Measurements from ENCODE around the gene RCE1.
"Not testable (repeated sequence)": the region's sequence is repeated elsewhere in the genome, so short reads cannot be mapped to it uniquely, and the experiment has no call there.

The RCE1 gene, protein sequence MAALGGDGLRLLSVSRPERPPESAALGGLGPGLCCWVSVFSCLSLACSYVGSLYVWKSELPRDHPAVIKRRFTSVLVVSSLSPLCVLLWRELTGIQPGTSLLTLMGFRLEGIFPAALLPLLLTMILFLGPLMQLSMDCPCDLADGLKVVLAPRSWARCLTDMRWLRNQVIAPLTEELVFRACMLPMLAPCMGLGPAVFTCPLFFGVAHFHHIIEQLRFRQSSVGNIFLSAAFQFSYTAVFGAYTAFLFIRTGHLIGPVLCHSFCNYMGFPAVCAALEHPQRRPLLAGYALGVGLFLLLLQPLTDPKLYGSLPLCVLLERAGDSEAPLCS

DNA sequence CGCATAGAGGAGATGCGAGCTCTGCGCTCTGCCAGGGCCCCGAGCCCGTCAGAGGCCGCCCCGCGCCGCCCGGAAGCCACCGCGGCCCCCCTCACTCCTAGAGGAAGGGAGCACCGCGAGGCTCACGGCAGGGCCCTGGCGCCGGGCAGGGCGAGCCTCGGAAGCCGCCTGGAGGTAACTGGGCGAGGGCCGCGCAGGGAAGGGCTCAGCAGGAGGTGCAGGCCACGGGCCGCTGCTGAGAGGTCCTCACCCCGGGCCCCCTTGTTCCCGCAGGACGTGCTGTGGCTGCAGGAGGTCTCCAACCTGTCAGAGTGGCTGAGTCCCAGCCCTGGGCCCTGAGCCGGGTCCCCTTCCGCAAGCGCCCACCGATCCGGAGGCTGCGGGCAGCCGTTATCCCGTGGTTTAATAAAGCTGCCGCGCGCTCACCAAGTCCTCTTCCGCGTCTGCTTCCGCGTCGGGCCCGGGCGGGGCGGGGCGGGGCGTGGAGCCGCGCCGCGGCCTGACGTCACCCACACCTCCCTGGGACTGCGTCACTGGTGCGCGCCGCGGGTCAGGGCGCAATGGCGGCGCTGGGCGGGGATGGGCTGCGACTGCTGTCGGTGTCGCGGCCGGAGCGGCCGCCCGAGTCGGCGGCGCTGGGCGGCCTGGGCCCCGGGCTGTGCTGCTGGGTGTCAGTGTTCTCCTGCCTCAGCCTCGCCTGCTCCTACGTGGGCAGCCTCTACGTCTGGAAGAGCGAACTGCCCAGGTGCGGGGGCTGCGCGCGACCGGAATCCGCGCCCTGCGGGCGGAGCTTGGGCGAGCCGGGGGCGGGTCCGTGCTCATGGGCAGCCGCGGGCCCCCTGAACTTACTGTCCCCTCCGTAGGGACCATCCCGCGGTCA, at the start of gene RCE1:
RCE1 (plus strand) TSS at position 546 of the 880 bp plus-strand sequence; CDS start at position 561, 15 bp downstream.
- H3K36me3 ChIP-seq (ENCODE audit: control insufficient read depth in 2 of 2, insufficient read depth in 2 of 2, low read length in 2 of 2), result peaks cover 0 to 16% of the 10 kb centered on the region in 2 donors
- peak within 1 kb of the TSS; percentile 92 for H3K27ac ChIP-seq (ENCODE audit: low read length)
- H3K4me1 ChIP-seq (ENCODE audit: control insufficient read depth, insufficient read depth, low read length), result peaks cover 35% of the 10 kb centered on the region
- peak within 1 kb of the TSS; percentile 96 for H3K9ac ChIP-seq (ENCODE audit: low read length in 2 of 2)
- H3K4me3 ChIP-seq (ENCODE audit: low read length in 2 of 2), result peak within 1 kb of the TSS; percentile 99 to 100
- H3K9me3 ChIP-seq (ENCODE audit: control insufficient read depth in 2 of 2, low read length in 2 of 2), result no peaks in the 10 kb centered on the region
- no peaks in the 10 kb centered on the region for H3K27me3 ChIP-seq (ENCODE audit: control insufficient read depth in 1 of 2, insufficient read depth in 2 of 2, low read length in 2 of 2)

DNA sequence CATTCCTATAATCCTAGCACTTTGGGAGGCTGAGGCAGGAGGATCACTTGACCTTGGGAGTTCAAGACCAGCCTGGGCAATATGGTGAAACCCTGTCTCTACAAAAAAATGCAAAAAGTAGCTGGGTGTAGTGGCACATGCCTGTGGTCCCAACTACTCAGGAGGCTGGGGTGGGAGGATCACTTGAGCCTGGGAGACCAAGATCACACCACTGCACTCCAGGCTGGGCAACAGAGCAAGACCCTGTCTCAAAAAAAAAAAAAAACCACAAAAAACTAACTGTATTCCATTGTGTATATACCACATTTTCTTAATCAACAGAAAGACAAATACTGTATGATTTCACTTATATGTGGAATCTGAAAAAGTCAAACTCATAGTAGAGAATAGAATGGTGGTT, 43.4 kb upstream of the RCE1 start:
- not testable (repeated sequence) for H3K9ac ChIP-seq (ENCODE audit: low read length in 2 of 2); H3K27ac ChIP-seq (ENCODE audit: low read length); H3K27me3 ChIP-seq (ENCODE audit: control insufficient read depth in 1 of 2, insufficient read depth in 2 of 2, low read length in 2 of 2); H3K4me3 ChIP-seq (ENCODE audit: low read length in 2 of 2); H3K4me1 ChIP-seq (ENCODE audit: control insufficient read depth, insufficient read depth, low read length); H3K36me3 ChIP-seq (ENCODE audit: control insufficient read depth in 2 of 2, insufficient read depth in 2 of 2, low read length in 2 of 2); H3K9me3 ChIP-seq (ENCODE audit: control insufficient read depth in 2 of 2, low read length in 2 of 2)

DNA sequence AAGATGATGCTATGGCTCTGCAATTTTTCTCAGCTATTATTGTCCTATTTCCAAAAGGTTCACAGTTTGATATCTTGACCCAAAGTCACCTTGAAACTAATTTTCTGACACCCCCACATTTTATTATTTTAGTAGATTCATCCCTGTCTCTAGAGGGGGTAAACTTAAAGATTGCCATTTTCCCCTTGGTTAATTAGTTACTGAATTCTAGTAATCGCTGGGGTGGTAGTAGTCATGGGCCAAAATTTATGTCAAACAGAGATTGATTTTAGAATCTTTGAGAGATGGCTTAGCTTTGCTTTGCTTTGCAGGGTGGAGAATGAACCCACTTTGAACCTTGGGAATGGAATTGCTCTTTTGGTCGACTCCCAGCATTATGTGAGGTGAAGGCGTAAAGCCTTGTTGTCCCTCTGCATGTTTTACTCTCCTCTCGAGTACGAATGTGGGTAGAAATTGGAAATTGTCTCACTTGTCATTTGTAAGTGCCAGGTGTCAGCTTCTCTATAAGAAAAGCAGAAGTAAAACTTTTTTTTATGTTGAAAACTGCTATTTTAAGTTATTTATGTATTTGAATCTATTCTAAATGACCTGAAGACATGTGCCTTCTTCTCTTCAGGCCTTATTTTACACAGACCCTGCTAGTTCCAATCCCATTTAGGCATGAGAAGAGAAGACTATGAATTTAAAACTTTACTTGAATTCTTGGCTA, 42.4 kb upstream of the RCE1 start:
- Histone ChIP-seq H3K9me3 (ENCODE audit: control insufficient read depth in 2 of 2, low read length in 2 of 2) (no peaks in the 10 kb centered on the region), H3K4me3 (ENCODE audit: low read length in 2 of 2) (no peak overlapping the region), H3K4me1 (ENCODE audit: control insufficient read depth, insufficient read depth, low read length) (no peaks in the 10 kb centered on the region), H3K27me3 (ENCODE audit: control insufficient read depth in 1 of 2, insufficient read depth in 2 of 2, low read length in 2 of 2) (no peaks in the 10 kb centered on the region), H3K36me3 (ENCODE audit: control insufficient read depth in 2 of 2, insufficient read depth in 2 of 2, low read length in 2 of 2) (no peaks in the 10 kb centered on the region), H3K27ac (ENCODE audit: low read length) (no peak overlapping the region), H3K9ac (ENCODE audit: low read length in 2 of 2) (no peak overlapping the region)

DNA sequence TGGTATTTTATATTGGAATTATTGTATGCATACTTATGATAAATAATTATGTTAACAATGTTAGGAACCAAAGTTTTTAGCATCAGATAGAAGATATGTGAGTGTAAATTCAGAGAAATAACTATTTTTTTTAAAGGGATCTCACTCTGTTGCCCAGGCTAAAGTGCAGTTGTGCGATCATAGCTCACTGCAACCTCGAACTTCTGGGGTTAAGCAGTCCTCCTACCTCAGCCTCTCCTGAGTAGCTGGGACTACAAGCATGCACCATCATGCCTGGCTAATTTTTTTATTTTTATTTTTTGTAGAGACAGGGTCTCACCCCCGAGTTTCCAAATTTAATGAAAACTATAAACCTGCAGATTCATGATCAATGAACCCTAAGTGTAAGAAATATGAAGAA, 33.6 kb upstream of the RCE1 start:
- H3K27ac ChIP-seq (ENCODE audit: low read length), result no peak overlapping the region
- H3K27me3 ChIP-seq (ENCODE audit: control insufficient read depth in 1 of 2, insufficient read depth in 2 of 2, low read length in 2 of 2), result no peaks in the 10 kb centered on the region
- H3K9ac ChIP-seq (ENCODE audit: low read length in 2 of 2), result no peak overlapping the region
- no peaks in the 10 kb centered on the region for H3K4me1 ChIP-seq (ENCODE audit: control insufficient read depth, insufficient read depth, low read length)
- H3K36me3 ChIP-seq (ENCODE audit: control insufficient read depth in 2 of 2, insufficient read depth in 2 of 2, low read length in 2 of 2), result peaks cover 0 to 3% of the 10 kb centered on the region in 2 donors
- H3K4me3 ChIP-seq (ENCODE audit: low read length in 2 of 2), result no peak overlapping the region
- H3K9me3 ChIP-seq (ENCODE audit: control insufficient read depth in 2 of 2, low read length in 2 of 2), result no peaks in the 10 kb centered on the region

DNA sequence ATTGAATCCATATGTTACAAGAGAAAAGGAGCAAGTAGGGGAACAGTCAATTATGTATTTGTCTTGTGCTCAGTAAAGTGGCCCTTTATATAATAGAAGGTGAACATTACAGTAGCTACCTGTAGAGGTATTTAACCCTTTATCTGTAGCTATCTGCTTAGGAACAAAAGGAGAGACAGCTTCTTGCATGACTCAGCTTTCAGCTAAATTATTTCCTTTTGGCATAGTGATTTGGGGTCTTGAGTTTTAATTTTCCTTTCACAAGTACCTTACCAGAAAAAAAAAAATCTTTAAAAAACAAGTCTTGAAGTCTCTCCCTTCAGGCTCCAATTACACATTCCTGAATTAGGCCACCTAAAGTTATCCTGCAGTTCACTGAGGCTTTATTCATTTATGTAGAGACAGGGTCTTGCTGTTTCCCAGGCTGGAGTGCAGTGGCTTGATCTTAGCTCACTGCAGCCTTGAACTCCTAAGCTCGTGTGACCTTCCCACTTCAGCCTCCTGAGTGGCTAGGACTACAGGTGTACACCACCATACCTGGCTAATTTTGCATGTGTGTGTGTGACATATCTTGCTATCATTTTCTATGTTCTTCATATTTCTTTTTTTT, 32.6 kb upstream of the RCE1 start:
- Histone ChIP-seq H3K9ac (ENCODE audit: low read length in 2 of 2) (no peak overlapping the region), H3K36me3 (ENCODE audit: control insufficient read depth in 2 of 2, insufficient read depth in 2 of 2, low read length in 2 of 2) (peaks cover 0 to 5% of the 10 kb centered on the region in 2 donors), H3K4me3 (ENCODE audit: low read length in 2 of 2) (no peak overlapping the region), H3K4me1 (ENCODE audit: control insufficient read depth, insufficient read depth, low read length) (no peaks in the 10 kb centered on the region), H3K27ac (ENCODE audit: low read length) (no peak overlapping the region), H3K27me3 (ENCODE audit: control insufficient read depth in 1 of 2, insufficient read depth in 2 of 2, low read length in 2 of 2) (no peaks in the 10 kb centered on the region), H3K9me3 (ENCODE audit: control insufficient read depth in 2 of 2, low read length in 2 of 2) (no peaks in the 10 kb centered on the region)

DNA sequence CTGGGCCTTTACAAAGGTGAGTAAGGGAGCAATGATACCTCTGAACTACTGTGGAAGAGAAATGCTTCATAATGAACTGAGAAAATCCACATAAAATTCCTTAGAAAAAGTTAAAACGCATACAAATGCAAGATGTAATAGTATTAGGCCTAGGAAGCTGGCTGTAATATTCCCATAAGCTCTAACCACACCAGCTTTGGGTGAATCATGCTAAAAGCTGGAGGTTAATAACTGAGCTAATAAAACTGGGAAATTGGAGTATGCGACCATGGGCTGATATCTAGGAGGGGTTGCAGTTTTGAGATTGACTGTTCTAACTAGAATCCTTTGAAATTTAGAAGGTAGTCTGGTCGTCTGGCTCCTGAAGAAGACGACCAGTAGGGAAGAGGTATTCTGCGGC, 28.6 kb upstream of the RCE1 start:
- Histone ChIP-seq H3K9me3 (ENCODE audit: control insufficient read depth in 2 of 2, low read length in 2 of 2) (no peaks in the 10 kb centered on the region), H3K4me3 (ENCODE audit: low read length in 2 of 2) (no peak overlapping the region), H3K9ac (ENCODE audit: low read length in 2 of 2) (no peak overlapping the region), H3K36me3 (ENCODE audit: control insufficient read depth in 2 of 2, insufficient read depth in 2 of 2, low read length in 2 of 2) (peaks cover 0 to 3% of the 10 kb centered on the region in 2 donors), H3K4me1 (ENCODE audit: control insufficient read depth, insufficient read depth, low read length) (no peaks in the 10 kb centered on the region), H3K27me3 (ENCODE audit: control insufficient read depth in 1 of 2, insufficient read depth in 2 of 2, low read length in 2 of 2) (no peaks in the 10 kb centered on the region), H3K27ac (ENCODE audit: low read length) (no peak overlapping the region)

DNA sequence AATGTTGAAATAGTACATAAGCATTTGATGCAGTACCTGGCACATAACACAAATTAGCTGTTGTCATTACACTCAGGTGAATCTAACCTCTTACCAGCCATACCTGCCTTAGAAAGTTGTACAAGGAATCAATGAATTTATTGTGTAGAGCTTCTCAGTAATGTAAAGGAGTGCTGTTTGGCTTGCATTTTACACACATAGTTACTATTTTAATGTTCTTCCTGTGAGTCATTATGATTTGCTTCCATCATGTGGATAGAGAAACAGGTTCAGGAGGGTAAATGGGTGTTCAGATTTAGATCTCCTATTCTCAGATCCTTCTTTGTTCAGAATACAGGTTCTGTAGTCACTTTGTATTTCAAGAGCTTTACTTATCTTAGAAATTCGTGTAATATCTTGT, 27.6 kb upstream of the RCE1 start:
- Histone ChIP-seq H3K27me3 (ENCODE audit: control insufficient read depth in 1 of 2, insufficient read depth in 2 of 2, low read length in 2 of 2) (no peaks in the 10 kb centered on the region), H3K9ac (ENCODE audit: low read length in 2 of 2) (no peak overlapping the region), H3K4me1 (ENCODE audit: control insufficient read depth, insufficient read depth, low read length) (no peaks in the 10 kb centered on the region), H3K4me3 (ENCODE audit: low read length in 2 of 2) (no peak overlapping the region), H3K36me3 (ENCODE audit: control insufficient read depth in 2 of 2, insufficient read depth in 2 of 2, low read length in 2 of 2) (peaks cover 0 to 3% of the 10 kb centered on the region in 2 donors), H3K9me3 (ENCODE audit: control insufficient read depth in 2 of 2, low read length in 2 of 2) (no peaks in the 10 kb centered on the region), H3K27ac (ENCODE audit: low read length) (no peak overlapping the region)

DNA sequence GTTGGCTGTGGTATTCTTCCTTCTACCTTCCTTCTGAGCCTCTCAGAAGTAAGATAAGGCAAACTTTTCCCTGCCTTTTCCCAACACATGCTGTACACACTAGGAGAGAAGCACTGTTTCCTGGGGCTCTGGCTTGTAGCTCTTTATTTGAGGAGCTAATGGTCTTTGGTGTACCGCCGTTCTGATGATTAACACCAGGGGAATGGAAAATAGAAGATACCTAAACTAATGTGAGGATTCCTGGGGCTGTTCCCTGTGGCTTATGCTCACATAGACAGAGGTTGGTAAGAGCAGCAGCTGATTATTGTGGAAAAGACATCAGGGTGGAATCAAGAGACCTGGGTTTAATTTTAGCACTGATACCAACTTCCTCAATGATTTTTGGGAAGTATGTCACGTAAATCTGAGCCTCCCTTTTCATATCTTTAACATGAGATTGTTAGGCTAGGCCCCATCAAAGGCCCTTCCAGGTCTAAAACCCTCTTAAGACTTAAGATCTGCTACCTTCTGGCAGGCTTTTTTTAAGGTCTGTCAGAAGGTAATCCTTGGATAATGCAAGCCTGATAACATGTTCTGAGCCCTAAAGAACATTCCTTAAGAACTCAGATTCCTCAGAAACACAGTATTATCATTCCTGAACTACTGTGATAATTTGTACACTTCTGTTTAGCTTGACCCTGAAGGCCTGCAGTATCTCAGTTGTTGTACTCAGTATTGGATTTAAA, 24.8 kb upstream of the RCE1 start:
- H3K27me3 ChIP-seq (ENCODE audit: control insufficient read depth in 1 of 2, insufficient read depth in 2 of 2, low read length in 2 of 2), result no peaks in the 10 kb centered on the region
- H3K9me3 ChIP-seq (ENCODE audit: control insufficient read depth in 2 of 2, low read length in 2 of 2), result no peaks in the 10 kb centered on the region
- peaks cover 3% of the 10 kb centered on the region in 2 donors for H3K36me3 ChIP-seq (ENCODE audit: control insufficient read depth in 2 of 2, insufficient read depth in 2 of 2, low read length in 2 of 2)
- H3K9ac ChIP-seq (ENCODE audit: low read length in 2 of 2), result no peak overlapping the region
- H3K4me3 ChIP-seq (ENCODE audit: low read length in 2 of 2), result no peak overlapping the region
- no peak overlapping the region for H3K27ac ChIP-seq (ENCODE audit: low read length)
- no peaks in the 10 kb centered on the region for H3K4me1 ChIP-seq (ENCODE audit: control insufficient read depth, insufficient read depth, low read length)

DNA sequence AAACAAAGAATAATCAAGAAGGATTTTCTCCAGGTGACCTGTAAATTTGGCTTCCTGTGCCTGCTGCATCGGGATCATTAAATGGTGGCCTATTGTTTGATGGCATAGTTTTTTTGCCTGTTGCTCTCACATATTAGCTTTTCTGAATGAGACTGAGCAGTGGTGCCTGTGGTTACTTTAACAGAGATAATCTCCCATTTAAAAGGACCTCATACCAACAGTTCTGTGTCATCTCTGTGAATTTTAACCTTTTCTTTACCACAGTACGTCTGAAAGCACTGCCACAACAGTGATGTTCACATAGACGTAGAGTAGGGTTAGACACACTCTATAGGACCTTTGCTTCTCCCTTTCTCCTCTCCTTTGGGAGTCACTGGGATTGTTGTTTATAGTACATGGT, 22.9 kb upstream of the RCE1 start:
- peaks cover 3% of the 10 kb centered on the region in 2 donors for H3K36me3 ChIP-seq (ENCODE audit: control insufficient read depth in 2 of 2, insufficient read depth in 2 of 2, low read length in 2 of 2)
- H3K4me1 ChIP-seq (ENCODE audit: control insufficient read depth, insufficient read depth, low read length), result no peaks in the 10 kb centered on the region
- no peak overlapping the region for H3K4me3 ChIP-seq (ENCODE audit: low read length in 2 of 2)
- no peak overlapping the region for H3K9ac ChIP-seq (ENCODE audit: low read length in 2 of 2)
- no peaks in the 10 kb centered on the region for H3K27me3 ChIP-seq (ENCODE audit: control insufficient read depth in 1 of 2, insufficient read depth in 2 of 2, low read length in 2 of 2)
- H3K9me3 ChIP-seq (ENCODE audit: control insufficient read depth in 2 of 2, low read length in 2 of 2), result no peaks in the 10 kb centered on the region
- H3K27ac ChIP-seq (ENCODE audit: low read length), result no peak overlapping the region

DNA sequence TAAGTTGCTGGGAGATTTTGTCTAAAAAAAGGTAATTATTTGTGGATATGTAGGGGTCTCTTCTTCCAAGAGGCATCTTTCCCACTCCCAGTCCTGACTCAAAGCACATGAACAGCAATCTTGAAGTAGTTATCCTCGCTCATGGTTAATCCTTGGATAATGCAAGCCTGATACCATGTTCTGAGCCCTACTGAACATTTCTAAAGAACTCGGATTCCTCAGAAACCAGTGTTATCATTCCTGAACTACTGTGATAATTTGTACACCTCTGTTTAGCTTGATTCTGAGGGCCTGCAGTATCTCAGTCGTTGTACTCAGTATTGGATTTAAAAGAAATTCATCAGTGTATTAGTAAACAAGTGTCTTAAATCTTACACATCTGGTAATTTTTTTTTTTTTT, 22.3 kb upstream of the RCE1 start:
- Histone ChIP-seq H3K4me1 (ENCODE audit: control insufficient read depth, insufficient read depth, low read length) (no peaks in the 10 kb centered on the region), H3K9me3 (ENCODE audit: control insufficient read depth in 2 of 2, low read length in 2 of 2) (no peaks in the 10 kb centered on the region), H3K27ac (ENCODE audit: low read length) (no peak overlapping the region), H3K27me3 (ENCODE audit: control insufficient read depth in 1 of 2, insufficient read depth in 2 of 2, low read length in 2 of 2) (no peaks in the 10 kb centered on the region), H3K9ac (ENCODE audit: low read length in 2 of 2) (no peak overlapping the region), H3K4me3 (ENCODE audit: low read length in 2 of 2) (no peak overlapping the region), H3K36me3 (ENCODE audit: control insufficient read depth in 2 of 2, insufficient read depth in 2 of 2, low read length in 2 of 2) (peaks cover 0 to 3% of the 10 kb centered on the region in 2 donors)

Measured in stomach smooth muscle (tissue), 2 donors.